K562 (cell line): ENCODE measurements around the gene MPHOSPH9. TPM values are rescaled to one million over a fixed set of nuclear protein-coding genes. Genes with fewer than 3 reads are reported as not detected.

ENCODE experiments used
- ATAC-seq: fragments of 200-7000 bp; cut with Tn5 transposase; 3 replicates; pipeline ENCODE4 v1.9.1; 2020; ENCODE audit warnings: moderate library complexity
- Bru-seq: library from RNA; stranded (reverse); fragments of 400-500 nt; gene quantifications from one replicate; lab custom pipeline; 2021; lab: Mats Ljungman, UMichigan
- BruChase-seq, 2 experiments: library from RNA; stranded (reverse); fragments of 400-500 nt; gene quantifications; one replicate each; lab custom pipeline; 2021; lab: Mats Ljungman, UMichigan
- BruUV-seq: library from RNA; stranded (reverse); fragments of 400-500 nt; replicated peaks from 2 replicates; lab custom pipeline; 2021; lab: Mats Ljungman, UMichigan
- CTCF ChIA-PET: fragments of 300-600 bp; formaldehyde crosslinking; extraction: SDS; loops from one replicate; lab custom pipeline; 2021; ENCODE audit warnings: low intra/inter-chr PET ratio; lab: Yijun Ruan, JAX
- POLR2A ChIA-PET: fragments of 300-600, 350-650 bp; sonication (Branson Sonifier 250); formaldehyde crosslinking; extraction: SDS; loops from one replicate; lab custom pipeline; 2021; ENCODE audit warnings: antibody characterized with exemption, inconsistent platforms; lab: Yijun Ruan, JAX
- DNase-seq, 4 experiments: peaks; one replicate each; pipeline versions ENCODE4 v3.0.0 to v3.0.0-alpha.2; 2011 to 2018; ENCODE audit warnings: low spot score in 3 of 4, mixed read lengths in 3 of 4; ENCODE audit errors: extremely low read depth in 1 of 4
- FAIRE-seq: peaks from 2 replicates; lab custom pipeline; 2011; peaks lifted over from hg19 to GRCh38; lab: Jason Lieb, UNC
- H2AFZ ChIP-seq: 2 replicates; pipeline ENCODE4 v1.6.0; 2011; ENCODE audit warnings: low read depth, low read length, control low read depth, inconsistent platforms
- H3K27ac ChIP-seq: fragments of 200-600 bp; 3 replicates; pipeline ENCODE4 v1.8.0; 2011; ENCODE audit warnings: low read depth, mild to moderate bottlenecking, control low read depth, inconsistent platforms, low read length, moderate library complexity, mixed read lengths; ENCODE audit errors: extremely low read depth
- H3K27me3 ChIP-seq, 2 experiments: fragments of 300-600 bp in 1 of 2; 2 replicates in 1 of 2; 3 replicates in 1 of 2; pipeline versions ENCODE4 v1.6.0 to v1.8.0; 2011; ENCODE audit warnings: inconsistent platforms in 2 of 2, low read length in 2 of 2, mild to moderate bottlenecking in 1 of 2, mixed read lengths in 1 of 2, moderate library complexity in 1 of 2; ENCODE audit not compliant: control insufficient read depth in 2 of 2, insufficient read depth in 2 of 2
- H3K36me3 ChIP-seq: fragments of 300-600 bp; 3 replicates; pipeline ENCODE4 v1.8.0; 2011; ENCODE audit warnings: mild to moderate bottlenecking, low read length, inconsistent platforms; ENCODE audit not compliant: control insufficient read depth, insufficient read depth
- H3K4me1 ChIP-seq, 2 experiments: fragments of 200-600 bp in 1 of 2; replicated peaks in 1 of 2; 2 replicates in 1 of 2; 3 replicates in 1 of 2; pipeline versions ENCODE4 v1.5.1 to v1.8.0; 2011; ENCODE audit warnings: inconsistent platforms in 2 of 2, low read length in 2 of 2, mild to moderate bottlenecking in 1 of 2, mixed read lengths in 1 of 2, moderate library complexity in 1 of 2; ENCODE audit not compliant: control insufficient read depth in 2 of 2, insufficient read depth in 2 of 2
- H3K4me2 ChIP-seq: 2 replicates; pipeline ENCODE4 v1.6.1; 2011; ENCODE audit warnings: low read length, control low read depth, inconsistent platforms, mixed read lengths; ENCODE audit not compliant: insufficient read depth
- H3K4me3 ChIP-seq: fragments of 200-600 bp; sonication (generic), shearing (Covaris generic); 2 replicates; pipeline ENCODE4 v1.5.1; 2016; ENCODE audit warnings: control low read depth, inconsistent platforms
- H3K79me2 ChIP-seq: fragments of 200-600 bp; 3 replicates; pipeline ENCODE4 v1.8.0; 2011; ENCODE audit warnings: low read length, inconsistent platforms; ENCODE audit not compliant: control insufficient read depth, insufficient read depth
- H3K9ac ChIP-seq, 2 experiments: 2 replicates each; pipeline versions ENCODE4 v1.6.0 to v1.6.1; 2011; ENCODE audit warnings: low read depth in 2 of 2, low read length in 2 of 2, control low read depth in 1 of 2, inconsistent platforms in 1 of 2, mild to moderate bottlenecking in 1 of 2, mixed read lengths in 1 of 2; ENCODE audit not compliant: insufficient read depth in 1 of 2
- H3K9me1 ChIP-seq: one replicate; pipeline ENCODE4 v1.6.0; 2011; ENCODE audit warnings: inconsistent platforms, mild to moderate bottlenecking, low read length, moderate library complexity; ENCODE audit not compliant: control insufficient read depth, insufficient read depth
- H3K9me3 ChIP-seq: replicated peaks from 2 replicates; pipeline ENCODE4 v1.5.1; 2011; ENCODE audit warnings: low read depth, low read length, inconsistent platforms; ENCODE audit not compliant: control insufficient read depth, insufficient read depth
- H4K20me1 ChIP-seq: replicated peaks from 2 replicates; pipeline ENCODE4 v1.6.1; 2011; ENCODE audit warnings: low read length, inconsistent platforms, mixed read lengths; ENCODE audit not compliant: control insufficient read depth, insufficient read depth
- NFE2 ChIP-seq: IDR thresholded peaks from 2 replicates; pipeline ENCODE4 v1.6.1; 2014; ENCODE audit warnings: antibody characterized with exemption, low read depth
- ZBTB43 ChIP-seq: sonication (generic); formaldehyde crosslinking; IDR thresholded peaks from 2 replicates; pipeline ENCODE4 v1.8.0; 2023; ENCODE audit warnings: mild to moderate bottlenecking, missing genetic modification reagents
- ZNF282 ChIP-seq: sonication (generic); formaldehyde crosslinking; IDR thresholded peaks from 2 replicates; pipeline ENCODE4 v1.8.1; 2023; ENCODE audit warnings: missing genetic modification reagents
- WGBS: fragments of 100-300 bp; shearing (Covaris generic); methylation state at CpG from one replicate; pipeline ENCODE4 v1.1.6; 2016; ENCODE audit warnings: low coverage, mixed read lengths; ENCODE audit not compliant: insufficient coverage; ENCODE audit errors: missing lambda C conversion rate; 5-methylcytosine and 5-hydroxymethylcytosine counted together
- in situ Hi-C: fragments of 300-500 bp; cut with MboI; formaldehyde crosslinking; loops from 4 replicates; pipeline ENCODE4 v1.15.0; 2018; ENCODE audit warnings: inconsistent platforms, mixed read lengths
- intact Hi-C: fragments of 100-400 bp; cut with micrococcal nuclease; formaldehyde crosslinking; loops from 2 replicates; pipeline ENCODE4 v1.14.2; 2022
- long read RNA-seq, 3 experiments: library from polyadenylated mRNA in 2 of 3; library from RNA in 1 of 3; unstranded in 2 of 3; stranded (forward) in 1 of 3; transcript quantifications; one replicate each; pipeline ENCODE4 v2.0.0, GENCODE V29; 2019 to 2022
- polyA minus RNA-seq, 3 experiments: library from RNA; depleted of rRNA, polyadenylated mRNA; stranded (reverse); fragments of >200 nt; gene quantifications; 2 replicates each; pipeline ENCODE4 v1.2.3, GENCODE V29; 2011
- polyA plus RNA-seq, 8 experiments: library from polyadenylated mRNA; depleted of rRNA in 4 of 8; stranded (reverse) in 5 of 8; unstranded in 3 of 8; fragments of >200 nt; fragmentation: Nextera tagmentation in 2 of 8; fragmentation: Illumina TruSeq in 1 of 8; extraction: Ambion mirVana in 2 of 8; extraction: Trizol in 1 of 8; gene quantifications; 2 replicates each; pipeline versions ENCODE4 v1.2.1 to v1.2.3, GENCODE V29; 2011 to 2014; ENCODE audit warnings: inconsistent platforms in 1 of 8, missing spikeins in 1 of 8
- total RNA-seq, 7 experiments: library from RNA; depleted of rRNA in 6 of 7; stranded (reverse); fragments of >200 nt in 6 of 7; fragmentation: Illumina TruSeq in 2 of 7; extraction: Trizol in 2 of 7; gene quantifications; 2 replicates each; pipeline versions ENCODE4 v1.2.1 to v1.2.3, GENCODE V29; 2011 to 2021; ENCODE audit warnings: low replicate concordance in 1 of 7
- TF ChIP-seq, protein P1 (sequence below): sonication (generic); formaldehyde crosslinking; IDR thresholded peaks from 2 replicates; pipeline ENCODE4 v1.8.1; 2022; ENCODE audit warnings: missing genetic modification reagents

The MPHOSPH9 gene, protein sequence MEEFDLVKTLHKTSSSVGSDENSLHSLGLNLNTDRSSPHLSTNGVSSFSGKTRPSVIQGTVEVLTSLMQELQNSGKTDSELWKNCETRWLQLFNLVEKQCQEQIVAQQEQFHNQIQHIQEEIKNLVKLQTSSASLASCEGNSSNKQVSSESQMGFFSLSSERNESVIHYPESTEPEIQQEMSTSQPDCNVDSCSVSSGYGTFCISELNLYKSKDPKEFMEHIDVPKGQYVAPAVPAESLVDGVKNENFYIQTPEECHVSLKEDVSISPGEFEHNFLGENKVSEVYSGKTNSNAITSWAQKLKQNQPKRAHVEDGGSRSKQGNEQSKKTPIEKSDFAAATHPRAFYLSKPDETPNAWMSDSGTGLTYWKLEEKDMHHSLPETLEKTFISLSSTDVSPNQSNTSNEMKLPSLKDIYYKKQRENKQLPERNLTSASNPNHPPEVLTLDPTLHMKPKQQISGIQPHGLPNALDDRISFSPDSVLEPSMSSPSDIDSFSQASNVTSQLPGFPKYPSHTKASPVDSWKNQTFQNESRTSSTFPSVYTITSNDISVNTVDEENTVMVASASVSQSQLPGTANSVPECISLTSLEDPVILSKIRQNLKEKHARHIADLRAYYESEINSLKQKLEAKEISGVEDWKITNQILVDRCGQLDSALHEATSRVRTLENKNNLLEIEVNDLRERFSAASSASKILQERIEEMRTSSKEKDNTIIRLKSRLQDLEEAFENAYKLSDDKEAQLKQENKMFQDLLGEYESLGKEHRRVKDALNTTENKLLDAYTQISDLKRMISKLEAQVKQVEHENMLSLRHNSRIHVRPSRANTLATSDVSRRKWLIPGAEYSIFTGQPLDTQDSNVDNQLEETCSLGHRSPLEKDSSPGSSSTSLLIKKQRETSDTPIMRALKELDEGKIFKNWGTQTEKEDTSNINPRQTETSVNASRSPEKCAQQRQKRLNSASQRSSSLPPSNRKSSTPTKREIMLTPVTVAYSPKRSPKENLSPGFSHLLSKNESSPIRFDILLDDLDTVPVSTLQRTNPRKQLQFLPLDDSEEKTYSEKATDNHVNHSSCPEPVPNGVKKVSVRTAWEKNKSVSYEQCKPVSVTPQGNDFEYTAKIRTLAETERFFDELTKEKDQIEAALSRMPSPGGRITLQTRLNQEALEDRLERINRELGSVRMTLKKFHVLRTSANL
- total RNA-seq (2011; cell fraction: chromatin; rRNA removed; ENCODE audit: low replicate concordance): 95.6 and 362 TPM in 2 replicates
- total RNA-seq (2011; cell fraction: nucleolus; rRNA removed): 57.4 and 73.7 TPM in 2 replicates
- total RNA-seq (2011; cell fraction: nucleoplasm; rRNA removed): 121 and 152 TPM in 2 replicates
- 59.3 and 63.6 TPM in 2 replicates for total RNA-seq (2014; rRNA removed)
- total RNA-seq (2014; rRNA removed; fragmentation: Illumina TruSeq; extraction: Trizol): 78.6 and 87.5 TPM in 2 replicates
- total RNA-seq (2015; rRNA removed; fragmentation: Illumina TruSeq; extraction: Trizol): 97.0 and 103 TPM in 2 replicates
- 54.5 and 60.0 TPM in 2 replicates for total RNA-seq (2021)
- polyA plus RNA-seq (2011; rRNA removed): 53.2 and 61.1 TPM in 2 replicates
- polyA plus RNA-seq (2011; cell fraction: cytosol; rRNA removed): 8.5 and 16.3 TPM in 2 replicates
- polyA plus RNA-seq (2011; cell fraction: nucleus; rRNA removed): 44.8 and 56.5 TPM in 2 replicates
- polyA plus RNA-seq (2012): 21.3 and 22.8 TPM in 2 replicates
- polyA plus RNA-seq (2014; fragmentation: Illumina TruSeq; extraction: Trizol): 38.5 and 45.8 TPM in 2 replicates
- 10 to 100 TPM; 14.2 to 22.5 TPM for polyA plus RNA-seq (2014; fragmentation: Nextera tagmentation; extraction: Ambion mirVana)
- polyA plus RNA-seq (2014; rRNA removed): 50.1 and 53.3 TPM in 2 replicates
- 105 and 130 TPM in 2 replicates for polyA minus RNA-seq (2011; rRNA and poly(A)+ RNA removed)
- polyA minus RNA-seq (2011; cell fraction: cytosol; rRNA and poly(A)+ RNA removed): 26.8 and 38.2 TPM in 2 replicates
- polyA minus RNA-seq (2011; cell fraction: nucleus; rRNA and poly(A)+ RNA removed): 78.4 and 135 TPM in 2 replicates
- percentile 78 among the genes with signal in this experiment for Bru-seq, nascent RNA
- percentile 86 among the genes with signal in this experiment for BruChase-seq, experiment 1, labeled RNA remaining after a 2-hour chase
- BruChase-seq, experiment 2, labeled RNA remaining after a 6-hour chase: percentile 86 among the genes with signal in this experiment
- long read RNA-seq, experiment 1, full-length matches to known transcripts: 6 of 65 reads
- long read RNA-seq, experiment 1, partial matches to known transcripts: 10 of 65 reads
- long read RNA-seq, experiment 1, other reads (novel, unspliced or antisense): 49 of 65 reads
- long read RNA-seq, experiment 2, partial matches to known transcripts: 5 of 9 reads
- long read RNA-seq, experiment 2, other reads (novel, unspliced or antisense): 4 of 9 reads
- long read RNA-seq, experiment 3, partial matches to known transcripts: 12 of 20 reads
- long read RNA-seq, experiment 3, other reads (novel, unspliced or antisense): 8 of 20 reads

DNA sequence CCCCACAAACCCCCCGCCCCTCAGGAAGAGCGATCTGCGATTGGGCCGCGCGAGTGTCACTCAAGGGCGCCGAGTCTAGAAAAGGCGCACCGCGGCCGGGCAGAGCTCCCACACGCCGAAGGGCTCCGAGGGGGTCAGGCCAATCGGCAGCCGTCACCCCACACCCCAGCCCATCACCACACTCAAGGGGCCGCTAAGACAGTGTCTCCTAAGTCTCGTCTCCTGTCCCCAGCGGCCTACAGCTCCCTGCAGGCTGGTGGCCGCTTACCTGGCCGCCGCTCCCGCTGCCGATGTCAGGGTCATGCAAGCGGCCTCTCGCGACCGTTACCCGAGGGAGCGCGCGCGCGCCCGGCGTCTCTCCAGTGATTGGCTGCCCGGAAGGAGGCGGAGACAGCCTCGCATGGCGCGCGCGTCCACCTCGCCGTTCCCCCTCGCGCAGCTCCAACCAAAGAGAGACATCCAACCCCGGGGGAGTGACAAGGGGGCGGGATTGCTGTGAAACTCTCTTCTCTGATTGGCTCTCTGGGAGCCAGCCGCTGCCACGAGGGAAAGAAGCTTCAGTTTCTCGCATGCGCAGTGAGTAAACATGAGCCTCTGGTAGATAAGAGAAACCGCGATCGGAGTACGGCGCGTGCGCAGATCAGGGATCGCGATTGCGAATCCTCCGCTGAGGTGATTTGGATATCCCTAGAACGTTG lies at the start of gene MPHOSPH9, which contains the start of gene MTRFR:
Gene MPHOSPH9, minus strand, starts transcription at position 335 of the 698 bp plus-strand sequence. CDS start 2,777 bp downstream, outside the sequence.
Gene MTRFR, plus strand, starts transcription at position 630 of the 698 bp plus-strand sequence. CDS start 20,239 bp downstream, outside the sequence.
- Histone ChIP-seq H4K20me1 (no peaks in the 10 kb centered on the region), H3K4me2 (peak within 1 kb of the TSS; percentile 98), H3K9me3 (no peaks in the 10 kb centered on the region), H3K4me3 (peak within 1 kb of the TSS; percentile 72), H3K4me1 (peaks cover 19 to 22% of the 10 kb centered on the region in 2 experiments; a peak in 4 of 5 replicates), H3K9me1 (no peaks in the 10 kb centered on the region), H3K79me2 (peaks cover 94% of the 10 kb centered on the region), H3K27me3 (no peaks in the 10 kb centered on the region), H3K9ac (peak within 1 kb of the TSS; percentile 94 to 97), H3K36me3 (peaks cover 54% of the 10 kb centered on the region), H2AFZ (peak within 1 kb of the TSS; percentile 91), H3K27ac (peak within 1 kb of the TSS; percentile 94)
- intact Hi-C loops (loop anchor here (5.0 to 10.0 kb wide), 5 partner anchors 86 to 876 kb away; no protein-coding TSS in a partner anchor), in situ Hi-C loops (loop anchor here (10.0 kb wide), 1 partner anchor 358 kb away; no protein-coding TSS in a partner anchor)
- ATAC-seq (peak; percentile 95), DNase-seq (peak; percentile 98 to 99 (median 99)), FAIRE-seq (peak; percentile 99)
- no TSS peak for BruUV-seq
- under 1% methylated on average over 55 of the region's 66 CpGs for WGBS
- POLR2A ChIA-PET: interaction anchor here (0.5 to 3.5 kb wide), 73 partner anchors 8 to 1430 kb away, joined by 3 to 43 read pairs (median 4); partner anchors contain the start of genes ATP6V0A2, DDX55, KNTC1 and OGFOD2
- CTCF ChIA-PET: no interaction called here
- TF ChIP-seq ZBTB43 (no peak), ZNF282 (CRISPR knock-in tag) (no peak), NFE2 (no peak)
- TF ChIP-seq, protein P1, sequence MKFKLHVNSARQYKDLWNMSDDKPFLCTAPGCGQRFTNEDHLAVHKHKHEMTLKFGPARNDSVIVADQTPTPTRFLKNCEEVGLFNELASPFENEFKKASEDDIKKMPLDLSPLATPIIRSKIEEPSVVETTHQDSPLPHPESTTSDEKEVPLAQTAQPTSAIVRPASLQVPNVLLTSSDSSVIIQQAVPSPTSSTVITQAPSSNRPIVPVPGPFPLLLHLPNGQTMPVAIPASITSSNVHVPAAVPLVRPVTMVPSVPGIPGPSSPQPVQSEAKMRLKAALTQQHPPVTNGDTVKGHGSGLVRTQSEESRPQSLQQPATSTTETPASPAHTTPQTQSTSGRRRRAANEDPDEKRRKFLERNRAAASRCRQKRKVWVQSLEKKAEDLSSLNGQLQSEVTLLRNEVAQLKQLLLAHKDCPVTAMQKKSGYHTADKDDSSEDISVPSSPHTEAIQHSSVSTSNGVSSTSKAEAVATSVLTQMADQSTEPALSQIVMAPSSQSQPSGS (CRISPR knock-in tag): no peak
